Measurements from ENCODE around the gene CCDC88B. TPM values are rescaled to one million over a fixed set of nuclear protein-coding genes. Genes with fewer than 3 reads are reported as not detected.

Gene CCDC88B
- total and polyA plus RNA-seq, 2 of the 8 experiments (the other 6 are each of a cell fraction or from before 2014, with no cell fraction given), result 5.9 to 12.5 TPM

DNA sequence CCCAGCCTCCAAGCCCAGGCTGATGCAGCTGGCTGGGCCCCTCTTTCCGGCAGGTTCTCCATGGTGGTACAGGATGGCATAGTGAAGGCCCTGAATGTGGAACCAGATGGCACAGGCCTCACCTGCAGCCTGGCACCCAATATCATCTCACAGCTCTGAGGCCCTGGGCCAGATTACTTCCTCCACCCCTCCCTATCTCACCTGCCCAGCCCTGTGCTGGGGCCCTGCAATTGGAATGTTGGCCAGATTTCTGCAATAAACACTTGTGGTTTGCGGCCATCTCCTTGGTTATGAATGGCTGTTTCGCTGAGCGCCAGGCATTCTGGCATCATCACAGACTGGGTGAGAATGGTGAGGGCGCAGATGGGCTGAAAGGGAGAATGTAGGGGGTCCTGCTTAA lies 18.5 kb upstream of the CCDC88B start (continued):
- TF ChIP-seq NANOG (IDR thresholded peaks at IDR 0.05; ENCODE audit: insufficient read depth, low read depth, low read length, poor library complexity, severe bottlenecking) (no peak), CBX8 (IDR thresholded peaks at IDR 0.05; ENCODE audit: borderline replicate concordance, low read depth, low read length) (no peak), ZNF274 (IDR thresholded peaks at IDR 0.05; ENCODE audit: borderline replicate concordance, extremely low read depth, low read length) (no peak), RAD21 (IDR thresholded peaks at IDR 0.05 in 1 of 2, conservative IDR thresholded peaks at IDR 0.05 in 1 of 2; ENCODE audit: low read depth in 2 of 2, low read length in 2 of 2) (no peak), MAFK (IDR thresholded peaks at IDR 0.05; ENCODE audit: low read depth, low read length) (no peak), TCF12 (IDR thresholded peaks at IDR 0.05; ENCODE audit: low read depth, low read length) (no peak)
- TF ChIP-seq, protein P1, sequence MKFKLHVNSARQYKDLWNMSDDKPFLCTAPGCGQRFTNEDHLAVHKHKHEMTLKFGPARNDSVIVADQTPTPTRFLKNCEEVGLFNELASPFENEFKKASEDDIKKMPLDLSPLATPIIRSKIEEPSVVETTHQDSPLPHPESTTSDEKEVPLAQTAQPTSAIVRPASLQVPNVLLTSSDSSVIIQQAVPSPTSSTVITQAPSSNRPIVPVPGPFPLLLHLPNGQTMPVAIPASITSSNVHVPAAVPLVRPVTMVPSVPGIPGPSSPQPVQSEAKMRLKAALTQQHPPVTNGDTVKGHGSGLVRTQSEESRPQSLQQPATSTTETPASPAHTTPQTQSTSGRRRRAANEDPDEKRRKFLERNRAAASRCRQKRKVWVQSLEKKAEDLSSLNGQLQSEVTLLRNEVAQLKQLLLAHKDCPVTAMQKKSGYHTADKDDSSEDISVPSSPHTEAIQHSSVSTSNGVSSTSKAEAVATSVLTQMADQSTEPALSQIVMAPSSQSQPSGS (IDR thresholded peaks at IDR 0.05; ENCODE audit: low read length), result no peak

All from H1 (cell line).